Astrocyte (in vitro differentiated cells and primary cell): ENCODE data around the gene ASB10. TPM values are rescaled to one million over a fixed set of nuclear protein-coding genes. Genes with fewer than 3 reads are reported as not detected.

Experiments
- DNase-seq: peaks from one replicate; pipeline ENCODE4 v3.0.0-alpha.2; 2010; ENCODE audit warnings: low read depth
- FAIRE-seq: peaks from 2 replicates; lab custom pipeline; 2011; peaks lifted over from hg19 to GRCh38; lab: Jason Lieb, UNC
- H2AFZ ChIP-seq: 2 replicates; pipeline ENCODE4 v1.6.0; 2012; ENCODE audit warnings: low read depth, low read length, inconsistent platforms
- H3K27ac ChIP-seq: 2 replicates; pipeline ENCODE4 v1.5.1; 2011; ENCODE audit warnings: low read depth, low read length, inconsistent platforms
- H3K27me3 ChIP-seq: 2 replicates; pipeline ENCODE4 v1.6.0; 2011; ENCODE audit warnings: low read length, inconsistent platforms; ENCODE audit not compliant: insufficient read depth
- H3K36me3 ChIP-seq: 2 replicates; pipeline ENCODE4 v1.5.1; 2011; ENCODE audit warnings: low read length, inconsistent platforms; ENCODE audit not compliant: insufficient read depth
- H3K4me1 ChIP-seq: 2 replicates; pipeline ENCODE4 v1.5.1; 2011; ENCODE audit warnings: low read length, inconsistent platforms; ENCODE audit not compliant: insufficient read depth
- H3K4me2 ChIP-seq: 2 replicates; pipeline ENCODE4 v1.6.0; 2012; ENCODE audit warnings: low read length, inconsistent platforms
- H3K4me3 ChIP-seq: 2 replicates; pipeline ENCODE4 v1.5.1; 2011; ENCODE audit warnings: low read depth, mild to moderate bottlenecking, low read length, inconsistent platforms; ENCODE audit not compliant: insufficient read depth
- H3K79me2 ChIP-seq: 2 replicates; pipeline ENCODE4 v1.6.0; 2012; ENCODE audit warnings: mild to moderate bottlenecking, low read length, inconsistent platforms; ENCODE audit not compliant: insufficient read depth
- H3K9ac ChIP-seq: 2 replicates; pipeline ENCODE4 v1.6.0; 2012; ENCODE audit warnings: mild to moderate bottlenecking, low read length, inconsistent platforms
- H3K9me3 ChIP-seq: 2 replicates; pipeline ENCODE4 v1.5.1; 2012; ENCODE audit warnings: low read depth, mild to moderate bottlenecking, low read length, inconsistent platforms; ENCODE audit not compliant: insufficient read depth
- H4K20me1 ChIP-seq: 2 replicates; pipeline ENCODE4 v1.6.0; 2012; ENCODE audit warnings: low read length, inconsistent platforms; ENCODE audit not compliant: insufficient read depth
- H3K27ac Mint-ChIP-seq: one replicate; pipeline ENCODE4 v1.8.0; 2021; ENCODE audit warnings: mild to moderate bottlenecking, mixed read lengths; ENCODE audit not compliant: unreplicated experiment
- H3K27me3 Mint-ChIP-seq: one replicate; pipeline ENCODE4 v1.8.0; 2021; ENCODE audit warnings: low read depth, mixed read lengths; ENCODE audit not compliant: unreplicated experiment
- H3K36me3 Mint-ChIP-seq: one replicate; pipeline ENCODE4 v1.8.0; 2021; ENCODE audit warnings: low read depth, mixed read lengths; ENCODE audit not compliant: unreplicated experiment
- H3K4me1 Mint-ChIP-seq: one replicate; pipeline ENCODE4 v1.8.0; 2021; ENCODE audit warnings: low read depth, mixed read lengths; ENCODE audit not compliant: unreplicated experiment
- H3K4me3 Mint-ChIP-seq: one replicate; pipeline ENCODE4 v1.8.0; 2021; ENCODE audit warnings: mild to moderate bottlenecking, moderate library complexity, mixed read lengths; ENCODE audit not compliant: unreplicated experiment
- H3K9me3 Mint-ChIP-seq: one replicate; pipeline ENCODE4 v1.8.0; 2021; ENCODE audit warnings: mild to moderate bottlenecking, mixed read lengths; ENCODE audit not compliant: unreplicated experiment
- CTCF ChIP-seq: IDR thresholded peaks from 2 replicates; pipeline ENCODE4 v1.5.1; 2011; ENCODE audit warnings: low read depth, mild to moderate bottlenecking, inconsistent platforms, low read length, moderate library complexity; ENCODE audit not compliant: insufficient read depth
- EZH2 ChIP-seq: IDR thresholded peaks from 2 replicates; pipeline ENCODE4 v1.6.1; 2012; ENCODE audit warnings: mild to moderate bottlenecking, low read length, inconsistent platforms; ENCODE audit not compliant: insufficient read depth
- total RNA-seq: library from RNA; stranded (reverse); gene quantifications from 2 replicates; pipeline ENCODE4 v1.2.1, GENCODE V29; 2021

Gene ASB10
- total RNA-seq, 1 donor from 2014 or later: not detected

- no peak for TF ChIP-seq CTCF
- no peak for TF ChIP-seq EZH2
- H3K27me3 ChIP-seq: peaks cover 35% of the 10 kb centered on the region
- H2AFZ ChIP-seq: no peak overlapping the region
- no peaks in the 10 kb centered on the region for H4K20me1 ChIP-seq
- H3K4me2 ChIP-seq: no peak overlapping the region
- Mint-ChIP-seq H3K36me3 (no peaks in the 10 kb centered on the region), H3K27ac (no peak overlapping the region), H3K9me3 (peaks cover 5% of the 10 kb centered on the region), H3K4me1 (no peaks in the 10 kb centered on the region), H3K27me3 (peaks cover 41% of the 10 kb centered on the region), H3K4me3 (no peak overlapping the region)
- no peak overlapping the region for H3K27ac ChIP-seq
- DNase-seq (no peak), FAIRE-seq (no peak)
- no peak overlapping the region for H3K9ac ChIP-seq
- no peak overlapping the region for H3K4me3 ChIP-seq
- H3K79me2 ChIP-seq: no peaks in the 10 kb centered on the region
- no peaks in the 10 kb centered on the region for H3K4me1 ChIP-seq
- H3K36me3 ChIP-seq: no peaks in the 10 kb centered on the region
- H3K9me3 ChIP-seq: no peaks in the 10 kb centered on the region
These were observed 12.1 kb upstream of the ASB10 start for GRCh38 chr7:151198945-151199848.

- Histone ChIP-seq H3K27me3 (peaks cover 34% of the 10 kb centered on the region), H3K4me2 (no peak overlapping the region), H4K20me1 (no peaks in the 10 kb centered on the region), H3K36me3 (no peaks in the 10 kb centered on the region), H3K79me2 (no peaks in the 10 kb centered on the region), H3K27ac (no peak overlapping the region), H3K9ac (no peak overlapping the region), H3K9me3 (no peaks in the 10 kb centered on the region), H3K4me1 (no peaks in the 10 kb centered on the region), H2AFZ (no peak overlapping the region), H3K4me3 (no peak overlapping the region)
- Mint-ChIP-seq H3K36me3 (no peaks in the 10 kb centered on the region), H3K27ac (no peak overlapping the region), H3K4me3 (no peak overlapping the region), H3K4me1 (no peaks in the 10 kb centered on the region), H3K27me3 (peaks cover 37% of the 10 kb centered on the region), H3K9me3 (peaks cover 5% of the 10 kb centered on the region)
- FAIRE-seq (no peak), DNase-seq (no peak)
- no peak for TF ChIP-seq CTCF
- TF ChIP-seq EZH2: no peak
These were observed 10.9 kb upstream of the ASB10 start for GRCh38 chr7:151197932-151198331.
